M059J (cell line): Measurements from ENCODE around the gene HOXB9. TPM values are rescaled to one million over a fixed set of nuclear protein-coding genes. Genes with fewer than 3 reads are reported as not detected.

ENCODE experiments used
- total RNA-seq: library from RNA; depleted of rRNA; stranded (reverse); fragments of >200 nt; shearing (Covaris generic); gene quantifications from 2 replicates; pipeline ENCODE4 v1.2.3, GENCODE V29; 2014; rRNA removed

HOXB9 gene
- total RNA-seq, 1 experiment from 2014 or later = 16.3 TPM

Other genes starting within 250 kb of the HOXB9 start
- 0.42 and 1.1 TPM in 2 replicates for gene SKAP1, start 196.1 kb downstream of the HOXB9 start, total RNA-seq
- not detected in 2 replicates for gene HOXB1, start 95.3 kb downstream of the HOXB9 start, total RNA-seq
- 17.4 and 30.7 TPM in 2 replicates for gene HOXB2, start 81.2 kb downstream of the HOXB9 start, total RNA-seq
- gene HOXB4, start 48.0 kb downstream of the HOXB9 start, total RNA-seq = 0.20 and 0.57 TPM in 2 replicates
- 10.2 and 15.4 TPM in 2 replicates for gene HOXB3, start 36.1 kb downstream of the HOXB9 start, total RNA-seq
- 0.10 and 0.37 TPM in 2 replicates for gene HOXB5, start 32.6 kb downstream of the HOXB9 start, total RNA-seq
- 6.2 and 9.4 TPM in 2 replicates for gene HOXB6, start 21.4 kb downstream of the HOXB9 start, total RNA-seq
- 20.0 and 23.3 TPM in 2 replicates for gene HOXB7, start 15.3 kb downstream of the HOXB9 start, total RNA-seq
- gene HOXB8, start 11.1 kb downstream of the HOXB9 start, total RNA-seq = 5.5 and 6.3 TPM in 2 replicates
- not detected in 2 replicates for gene PRAC1, start 96.2 kb upstream of the HOXB9 start, total RNA-seq
- gene PRAC2, start 96.8 kb upstream of the HOXB9 start, total RNA-seq = not detected in 2 replicates
- gene HOXB13, start 102.4 kb upstream of the HOXB9 start, total RNA-seq = 5.0 and 6.6 TPM in 2 replicates
- gene TTLL6, start 190.9 kb upstream of the HOXB9 start, total RNA-seq = 0.07 and 0.20 TPM in 2 replicates
- 48.9 and 65.2 TPM in 2 replicates for gene CALCOCO2, start 204.7 kb upstream of the HOXB9 start, total RNA-seq